Adrenal gland (tissue), 12 donors: Measurements from ENCODE around the gene ZNF791. TPM values are rescaled to one million over a fixed set of nuclear protein-coding genes. Genes with fewer than 3 reads are reported as not detected.
A peak's percentile ranks its signal among the peaks of the same experiment; 100 is the strongest.

Experiments used
- DNase-seq, 7 donors: peaks; one replicate each; pipeline ENCODE4 v3.0.0-alpha.2; 2019 to 2020
- H3K27ac ChIP-seq, 5 donors: fragments of 200-600 bp; sonication (generic) in 4 of 5; 1 replicate in 3 of 5; 2 replicates in 2 of 5; pipeline versions ENCODE4 v1.5.1 to v1.8.0; 2016 to 2020; ENCODE audit warnings: mild to moderate bottlenecking in 1 of 5
- H3K27me3 ChIP-seq: fragments of 200-600 bp; 2 replicates; pipeline ENCODE4 v1.8.0; 2021
- H3K36me3 ChIP-seq, 2 donors: fragments of 200-600 bp; replicated peaks in 1 of 2; 1 replicate in 1 of 2; 2 replicates in 1 of 2; pipeline versions ENCODE4 v1.5.1 to v1.8.0; 2018 to 2022
- H3K4me1 ChIP-seq, 2 donors: fragments of 200-600 bp; replicated peaks in 1 of 2; 1 replicate in 1 of 2; 2 replicates in 1 of 2; pipeline versions ENCODE4 v1.5.1 to v1.8.0; 2018 to 2021
- H3K4me3 ChIP-seq, 4 donors: fragments of 200-600 bp; sonication (generic) in 3 of 4; one replicate each; pipeline ENCODE4 v1.5.1; 2016 to 2018
- H3K9me3 ChIP-seq, 3 donors: fragments of 200-600 bp; sonication (generic) in 1 of 3; replicated peaks in 1 of 3; 1 replicate in 2 of 3; 2 replicates in 1 of 3; pipeline versions ENCODE4 v1.5.1 to v1.8.0; 2016 to 2021
- POLR2A ChIP-seq, 2 donors: fragments of 450-650 bp; IDR thresholded peaks; one replicate each; pipeline ENCODE4 v1.6.1; 2017; ENCODE audit warnings: antibody characterized with exemption in 2 of 2, mild to moderate bottlenecking in 2 of 2, moderate library complexity in 1 of 2
- WGBS, 4 donors: extraction: QIAGEN DNeasy Blood & Tissue Kit in 2 of 4; methylation state at CpG; one replicate each; pipeline versions ENCODE4 v1.1.5 to v1.1.7; 2013 to 2017; 5-methylcytosine and 5-hydroxymethylcytosine counted together
- intact Hi-C, 2 donors: fragments of 100-400 bp; cut with DNase I; formaldehyde crosslinking; loops; one replicate each; pipeline versions ENCODE4 v1.14.1 to v1.15.0; 2022 to 2023
- polyA plus RNA-seq, 3 donors: library from polyadenylated mRNA; stranded (reverse); fragments of 200-250 nt in 2 of 3; fragments of 350-450 nt in 1 of 3; fragmentation: Illumina TruSeq in 1 of 3; extraction: RNeasy Lipid Tissue Mini Kit (QIAGEN cat#74804) in 1 of 3; gene quantifications; one replicate each; pipeline ENCODE4 v1.2.3, GENCODE V29; 2013 to 2014
- total RNA-seq, 9 donors: library from RNA; depleted of rRNA in 4 of 9; stranded (reverse); fragments of >200 nt in 4 of 9; fragments of 120-200 nt in 1 of 9; fragmentation: NEBNext Ultra II Directional in 1 of 9; extraction: Animal tissue kit (Norgen Biotek cat#: 25700) in 1 of 9; gene quantifications; one replicate each; pipeline versions ENCODE4 v1.1.0 to v1.2.4, GENCODE V29; 2013 to 2023
- TF ChIP-seq, protein P1 (sequence below), 6 experiments: fragments of 450-650 bp in 4 of 6; fragments of 200-600 bp in 2 of 6; sonication (generic) in 1 of 6; IDR thresholded peaks; 1 replicate in 5 of 6; 2 replicates in 1 of 6; pipeline versions ENCODE4 v1.5.1 to v1.8.0; 2016 to 2021; ENCODE audit warnings: antibody characterized with exemption in 6 of 6, mild to moderate bottlenecking in 2 of 6, moderate library complexity in 1 of 6
- donor health status: healthy with polysubstance abuse.
- donor health status: Bipolar disorder and iron deficiency.
- donor health status: DM: yes; HTN: yes; CAD: no.
- donor health status: DM: no; HTN: no; CAD: no.
- donor health status: DM: no; HTN: no; CAD: no.
- donor health status: DM: yes; HTN: yes; CAD: no.

ZNF791 gene
- total and polyA plus RNA-seq, 12 donors: 6.0 to 33.4 (median 17.0) TPM

- intact Hi-C loops: loop anchor here in 1 of 2 donors (5.0 kb wide), 1 partner anchor 52 kb away; the partner anchor contains the start of genes ZNF490 and ZNF791
- H3K27me3 ChIP-seq: no peaks in the 10 kb centered on the region
- H3K9me3 ChIP-seq: no peaks in the 10 kb centered on the region
- DNase-seq: no peak
- peaks cover 10 to 28% of the 10 kb centered on the region in 2 donors for H3K4me1 ChIP-seq
- TF ChIP-seq, protein P1, sequence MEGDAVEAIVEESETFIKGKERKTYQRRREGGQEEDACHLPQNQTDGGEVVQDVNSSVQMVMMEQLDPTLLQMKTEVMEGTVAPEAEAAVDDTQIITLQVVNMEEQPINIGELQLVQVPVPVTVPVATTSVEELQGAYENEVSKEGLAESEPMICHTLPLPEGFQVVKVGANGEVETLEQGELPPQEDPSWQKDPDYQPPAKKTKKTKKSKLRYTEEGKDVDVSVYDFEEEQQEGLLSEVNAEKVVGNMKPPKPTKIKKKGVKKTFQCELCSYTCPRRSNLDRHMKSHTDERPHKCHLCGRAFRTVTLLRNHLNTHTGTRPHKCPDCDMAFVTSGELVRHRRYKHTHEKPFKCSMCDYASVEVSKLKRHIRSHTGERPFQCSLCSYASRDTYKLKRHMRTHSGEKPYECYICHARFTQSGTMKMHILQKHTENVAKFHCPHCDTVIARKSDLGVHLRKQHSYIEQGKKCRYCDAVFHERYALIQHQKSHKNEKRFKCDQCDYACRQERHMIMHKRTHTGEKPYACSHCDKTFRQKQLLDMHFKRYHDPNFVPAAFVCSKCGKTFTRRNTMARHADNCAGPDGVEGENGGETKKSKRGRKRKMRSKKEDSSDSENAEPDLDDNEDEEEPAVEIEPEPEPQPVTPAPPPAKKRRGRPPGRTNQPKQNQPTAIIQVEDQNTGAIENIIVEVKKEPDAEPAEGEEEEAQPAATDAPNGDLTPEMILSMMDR (IDR thresholded peaks at IDR 0.05): no peak
- no peak for TF ChIP-seq POLR2A (IDR thresholded peaks at IDR 0.05)
- H3K27ac ChIP-seq: peak overlapping the region in 1 of 5 donors; percentile 24
- 77 to 82% (median 79%) methylated on average over 17 to 29 of the region's 29 CpGs for WGBS, 4 donors
- H3K4me3 ChIP-seq: no peak overlapping the region
- H3K36me3 ChIP-seq: peaks cover 0 to 42% of the 10 kb centered on the region in 2 donors
Observed at GRCh38 chr19:12664406-12665280, 53.9 kb downstream of the ZNF791 start.

DNA sequence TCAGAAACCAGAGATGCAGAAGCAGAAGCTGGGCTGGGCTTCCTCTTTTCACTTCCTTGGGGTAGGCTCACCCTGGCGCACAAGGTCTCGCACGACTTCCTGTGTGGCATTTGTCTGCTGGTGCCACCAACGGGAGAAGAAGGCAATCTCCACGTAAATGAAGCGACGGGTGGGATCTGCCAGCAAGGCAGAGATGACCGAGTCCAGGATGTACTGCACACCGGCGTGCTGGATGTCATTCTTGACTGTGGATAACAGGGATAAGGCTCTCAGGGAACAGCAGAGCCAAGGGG, 54.5 kb downstream of the ZNF791 start:
- DNase-seq: peak in 4 of 7 donors; percentile 60 to 74 (median 68)
- Histone ChIP-seq H3K36me3 (peaks cover 0 to 37% of the 10 kb centered on the region in 2 donors), H3K4me1 (peaks cover 13 to 31% of the 10 kb centered on the region in 2 donors), H3K9me3 (no peaks in the 10 kb centered on the region), H3K27ac (peak overlapping the region in 1 of 5 donors; percentile 72), H3K27me3 (no peaks in the 10 kb centered on the region), H3K4me3 (peak overlapping the region in 1 of 4 donors; percentile 80)
- intact Hi-C loops: loop anchor here in 1 of 2 donors (5.0 kb wide), 1 partner anchor 53 kb away; the partner anchor contains the start of genes ZNF490 and ZNF791
- WGBS, 4 donors: 58 to 83% (median 79%) methylated on average over 7 to 10 of the region's 10 CpGs
- TF ChIP-seq POLR2A (IDR thresholded peaks at IDR 0.05): no peak
- TF ChIP-seq, protein P1 (IDR thresholded peaks at IDR 0.05): no peak

DNA sequence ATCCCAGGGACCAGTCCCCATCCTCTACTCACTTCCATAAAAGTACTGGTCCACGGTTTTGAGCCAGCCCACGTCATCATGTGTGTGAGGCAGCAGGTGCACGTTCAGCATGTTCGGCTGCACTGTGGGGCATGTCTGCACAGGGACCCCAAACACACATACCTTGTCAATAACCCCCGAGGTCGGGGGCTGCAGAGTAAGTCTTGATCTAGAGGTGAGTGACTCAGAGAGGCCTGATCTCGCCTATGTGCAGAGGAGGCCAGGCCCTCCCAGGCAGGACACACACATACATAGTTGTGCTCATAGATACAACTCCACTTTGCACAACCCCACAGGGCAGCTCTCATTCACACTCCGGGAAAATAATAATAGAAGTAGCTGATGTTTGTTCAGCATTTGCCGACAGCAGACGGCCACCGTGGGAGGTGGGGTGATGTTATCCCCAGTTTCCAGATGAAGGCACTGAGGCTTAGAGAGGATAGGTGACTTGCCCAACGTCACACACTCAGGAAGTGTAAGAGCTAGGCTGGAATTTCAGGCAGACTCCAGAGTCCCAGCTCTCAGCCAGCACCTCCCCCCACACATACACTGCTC, 55.0 kb downstream of the ZNF791 start:
- DNase-seq: no peak
- TF ChIP-seq, protein P1 (IDR thresholded peaks at IDR 0.05): no peak
- no peak for TF ChIP-seq POLR2A (IDR thresholded peaks at IDR 0.05)
- Histone ChIP-seq H3K27ac (peak overlapping the region in 1 of 5 donors; percentile 72), H3K9me3 (no peaks in the 10 kb centered on the region), H3K4me1 (peaks cover 17 to 36% of the 10 kb centered on the region in 2 donors), H3K4me3 (peak overlapping the region in 3 of 4 donors; percentile 60 to 80 (median 71)), H3K27me3 (no peaks in the 10 kb centered on the region), H3K36me3 (peaks cover 0 to 32% of the 10 kb centered on the region in 2 donors)
- intact Hi-C loops: loop anchor here in 1 of 2 donors (5.0 kb wide), 1 partner anchor 53 kb away; the partner anchor contains the start of genes ZNF490 and ZNF791
- WGBS, 4 donors: 35 to 47% (median 45%) methylated on average over 4 to 12 of the region's 12 CpGs
